ENCODE data around the gene METRNL.

Gene METRNL

GRCh38 chr17:83142619-83143018 lies 63.2 kb downstream of the METRNL start:
- no peak for DNase-seq (ENCODE audit: low spot score)

DNA sequence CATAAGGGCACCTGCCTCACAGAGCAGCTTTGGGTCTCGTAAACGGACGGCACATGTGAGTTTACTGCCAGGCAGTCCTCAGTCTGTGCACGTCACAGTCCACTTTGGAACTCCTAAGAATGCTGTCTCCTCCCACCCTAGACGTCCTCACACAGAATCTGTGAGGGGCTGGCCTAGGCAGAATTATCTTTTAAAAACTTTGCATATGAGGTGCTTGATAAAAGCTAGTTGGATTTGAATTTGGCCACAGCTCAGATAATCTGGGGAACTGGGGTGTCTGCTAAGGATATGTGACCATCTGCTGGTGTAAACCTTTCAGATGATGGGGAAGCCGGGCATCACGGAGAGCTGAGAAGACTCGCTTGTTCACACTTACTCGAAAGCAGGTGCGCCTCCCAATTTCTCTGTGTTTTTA lies 64.4 kb downstream of the METRNL start:
- no peak for DNase-seq (ENCODE audit: low spot score)

Measured in pons (tissue), 1 donor.